Mammary epithelial cell (primary cell): ENCODE results near the gene OIT3.

Experiments
- CTCF ChIP-seq, 2 donors: IDR thresholded peaks in 1 of 2; conservative IDR thresholded peaks in 1 of 2; 2 replicates each; pipeline ENCODE4 v1.5.1; 2011 to 2012; ENCODE audit warnings: inconsistent platforms in 2 of 2, low read length in 2 of 2, mild to moderate bottlenecking in 2 of 2, control low read depth in 1 of 2, low read depth in 1 of 2; ENCODE audit not compliant: insufficient read depth in 1 of 2; ENCODE audit errors: extremely low read depth in 1 of 2
- EZH2 ChIP-seq: IDR thresholded peaks from 2 replicates; pipeline ENCODE4 v1.6.1; 2012; ENCODE audit warnings: low read length, inconsistent platforms, borderline replicate concordance

GRCh38 chr10:72888151-72888638 is 5.3 kb upstream of the OIT3 start:
- TF ChIP-seq CTCF (conservative IDR thresholded peaks at IDR 0.05 in 1 of 2, IDR thresholded peaks at IDR 0.05 in 1 of 2; ENCODE audit: extremely low read depth in 1 of 2, insufficient read depth in 1 of 2, low read depth in 1 of 2, low read length in 2 of 2) (no peak), EZH2 (no peak)
